B cell (primary cell): ENCODE measurements around the gene TNFRSF9. TPM values are rescaled to one million over a fixed set of nuclear protein-coding genes. Genes with fewer than 3 reads are reported as not detected.

Experiments
- ATAC-seq: fragments of 200-7000 bp; cut with Tn5 transposase; one replicate; pipeline ENCODE4 v1.10.0; 2021; ENCODE audit warnings: low read depth, mild to moderate bottlenecking, moderate number of reproducible peaks, moderate library complexity
- CTCF ChIA-PET: fragments of 350-600 bp; sonication (Branson Sonifier 250); formaldehyde crosslinking; loops from one replicate; lab custom pipeline; 2021; ENCODE audit warnings: antibody characterized with exemption, inconsistent platforms; lab: Charles Lee
- POLR2A ChIA-PET: fragments of 350-600 bp; sonication (Branson Sonifier 250); formaldehyde crosslinking; loops from one replicate; lab custom pipeline; 2021; ENCODE audit warnings: antibody characterized with exemption; lab: Charles Lee
- DNase-seq: peaks from one replicate; pipeline ENCODE4 v3.0.0; 2013
- H2AFZ ChIP-seq: 2 replicates; pipeline ENCODE4 v1.6.1; 2012; ENCODE audit warnings: mild to moderate bottlenecking, low read depth, low read length; ENCODE audit not compliant: insufficient read depth, poor library complexity, severe bottlenecking
- H3K27ac ChIP-seq, 2 donors: 1 replicate in 1 of 2; 2 replicates in 1 of 2; pipeline ENCODE4 v1.5.1; 2012 to 2013; ENCODE audit warnings: low read length in 2 of 2, mild to moderate bottlenecking in 2 of 2, moderate library complexity in 1 of 2
- H3K27me3 ChIP-seq, 4 experiments: fragments of 200-600 bp in 1 of 4; sonication (generic) in 1 of 4; replicated peaks in 1 of 4; 1 replicate in 2 of 4; 2 replicates in 2 of 4; pipeline versions ENCODE4 v1.6.1 to v1.7.0; 2013 to 2016; ENCODE audit warnings: low read length in 3 of 4, mild to moderate bottlenecking in 2 of 4, mixed read lengths in 1 of 4, moderate library complexity in 1 of 4; ENCODE audit not compliant: insufficient read depth in 4 of 4, control insufficient read depth in 3 of 4; ENCODE audit errors: control extremely low read depth in 1 of 4
- H3K36me3 ChIP-seq, 2 experiments: replicated peaks in 1 of 2; 1 replicate in 1 of 2; 2 replicates in 1 of 2; pipeline versions ENCODE4 v1.6.1 to v1.7.1; 2013; ENCODE audit warnings: low read length in 1 of 2; ENCODE audit not compliant: insufficient read depth in 2 of 2, control insufficient read depth in 1 of 2; ENCODE audit errors: control extremely low read depth in 1 of 2, extremely low read depth in 1 of 2
- H3K4me1 ChIP-seq, 2 donors: fragments of 200-600 bp in 1 of 2; sonication (generic) in 1 of 2; 1 replicate in 1 of 2; 2 replicates in 1 of 2; pipeline versions ENCODE4 v1.5.1 to v1.6.1; 2013 to 2017; ENCODE audit warnings: low read length in 2 of 2; ENCODE audit not compliant: control insufficient read depth in 2 of 2, insufficient read depth in 2 of 2
- H3K4me2 ChIP-seq: replicated peaks from 2 replicates; pipeline ENCODE3; 2012; ENCODE audit warnings: mild to moderate bottlenecking, low read depth, low read length; ENCODE audit not compliant: poor library complexity, severe bottlenecking
- H3K4me3 ChIP-seq, 5 experiments: fragments of 200-600 bp in 1 of 5; sonication (generic) in 1 of 5; 1 replicate in 3 of 5; 2 replicates in 2 of 5; pipeline versions ENCODE4 v1.5.1 to v1.7.0; 2011 to 2016; ENCODE audit warnings: low read length in 4 of 5, mild to moderate bottlenecking in 4 of 5, low read depth in 2 of 5, control low read depth in 1 of 5, moderate library complexity in 1 of 5; ENCODE audit not compliant: insufficient read depth in 1 of 5; ENCODE audit errors: control extremely low read depth in 1 of 5, extremely low read depth in 1 of 5
- H3K79me2 ChIP-seq: fragments of 200-600 bp; sonication (generic); one replicate; pipeline ENCODE4 v1.6.0; 2016; ENCODE audit warnings: low read length; ENCODE audit not compliant: control insufficient read depth, insufficient read depth
- H3K9ac ChIP-seq: fragments of 200-600 bp; sonication (generic); 2 replicates; pipeline ENCODE4 v1.6.1; 2017; ENCODE audit warnings: mild to moderate bottlenecking, low read length, moderate library complexity
- H3K9me3 ChIP-seq, 3 donors: one replicate each; pipeline versions ENCODE4 v1.6.1 to v1.7.1; 2013; ENCODE audit warnings: low read length in 2 of 3; ENCODE audit not compliant: control insufficient read depth in 2 of 3, insufficient read depth in 1 of 3; ENCODE audit errors: control extremely low read depth in 1 of 3
- H4K20me1 ChIP-seq: 2 replicates; pipeline ENCODE4 v1.6.0; 2012; ENCODE audit warnings: mild to moderate bottlenecking, low read length; ENCODE audit not compliant: insufficient read depth, control insufficient read depth, poor library complexity, severe bottlenecking
- H3K27ac Mint-ChIP-seq: one replicate; pipeline ENCODE4 v1.8.0; 2021; ENCODE audit warnings: mixed read lengths
- H3K27me3 Mint-ChIP-seq: one replicate; pipeline ENCODE4 v1.8.0; 2021; ENCODE audit warnings: mixed read lengths
- H3K4me1 Mint-ChIP-seq: one replicate; pipeline ENCODE4 v1.8.0; 2021; ENCODE audit warnings: mixed read lengths
- H3K4me3 Mint-ChIP-seq: one replicate; pipeline ENCODE4 v1.8.0; 2021; ENCODE audit warnings: mixed read lengths
- H3K9me3 Mint-ChIP-seq: one replicate; pipeline ENCODE4 v1.8.0; 2022; ENCODE audit warnings: mixed read lengths; ENCODE audit not compliant: insufficient read depth
- CTCF ChIP-seq: fragments of 200-600 bp; IDR thresholded peaks from one replicate; pipeline ENCODE4 v1.8.0; 2022; ENCODE audit warnings: antibody characterized with exemption, mild to moderate bottlenecking
- EZH2 ChIP-seq: IDR thresholded peaks from 2 replicates; pipeline ENCODE4 v1.6.1; 2012; ENCODE audit warnings: borderline replicate concordance, low read depth, mild to moderate bottlenecking, moderate library complexity, low read length; ENCODE audit not compliant: insufficient read depth, poor library complexity, severe bottlenecking
- WGBS: methylation state at CpG from one replicate; pipeline ENCODE4 v1.1.5; 2013; ENCODE audit warnings: missing lambda C conversion rate; ENCODE audit not compliant: insufficient coverage; 5-methylcytosine and 5-hydroxymethylcytosine counted together
- intact Hi-C: fragments of 100-400 bp; cut with micrococcal nuclease; formaldehyde crosslinking; loops from one replicate; pipeline ENCODE4 v1.10.0; 2022
- polyA plus RNA-seq: library from polyadenylated mRNA; depleted of rRNA; stranded (reverse); fragments of >200 nt; gene quantifications from 2 replicates; pipeline ENCODE4 v1.2.3, GENCODE V29; 2012
- total RNA-seq, 2 donors: library from RNA; stranded (reverse); fragments of 120-200 nt in 1 of 2; gene quantifications; 1 replicate in 1 of 2; 2 replicates in 1 of 2; pipeline versions ENCODE4 v1.2.3 to v1.2.4, GENCODE V29; 2013 to 2022

Gene TNFRSF9
- total and polyA plus RNA-seq, 2 donors (not counting 1 experiment from before 2014, with no cell fraction given) = 0.01 to 0.44 TPM

- ATAC-seq = peak; percentile 97
- Histone ChIP-seq H3K4me3 (peak within 1 kb of the TSS; percentile 48 to 90 (median 81)), H3K27ac (peak within 1 kb of the TSS; percentile 88 to 99), H3K79me2 (peaks cover 50% of the 10 kb centered on the region), H2AFZ (peak within 1 kb of the TSS; percentile 80), H3K27me3 (no peaks in the 10 kb centered on the region), H3K36me3 (peaks cover 4 to 25% of the 10 kb centered on the region in 2 experiments), H3K4me1 (peaks cover 19 to 23% of the 10 kb centered on the region in 2 donors), H3K4me2 (peak within 1 kb of the TSS; percentile 77), H3K9ac (peak within 1 kb of the TSS; percentile 96), H4K20me1 (peaks cover 20% of the 10 kb centered on the region), H3K9me3 (no peaks in the 10 kb centered on the region)
- no peaks in the 10 kb centered on the region for H3K9me3 Mint-ChIP-seq
- H3K4me3 Mint-ChIP-seq = peak within 1 kb of the TSS; percentile 97
- intact Hi-C loops = loop anchor here (1.0 to 5.0 kb wide), 4 partner anchors 7 to 856 kb away; partner anchors contain the start of genes RERE and VAMP3
- ChIA-PET CTCF (interaction anchor here (0.6 kb wide), 1 partner anchor 54 kb away, joined by 3 read pairs; no protein-coding TSS in a partner anchor), POLR2A (interaction anchor here (0.7 kb wide), 1 partner anchor 13 kb away, joined by 5 read pairs; no protein-coding TSS in a partner anchor)
- TF ChIP-seq EZH2 = no peak
- TF ChIP-seq CTCF = peak; percentile 58
- no peaks in the 10 kb centered on the region for H3K27me3 Mint-ChIP-seq
- peak within 1 kb of the TSS; percentile 98 for H3K27ac Mint-ChIP-seq
- peak; percentile 100 for DNase-seq
- under 1% methylated on average over 81 of the region's 81 CpGs for WGBS
- peaks cover 43% of the 10 kb centered on the region for H3K4me1 Mint-ChIP-seq
Observed at GRCh38 chr1:7961216-7962013, 20.8 kb upstream of the TNFRSF9 start, which contains the start of gene PARK7. Gene PARK7 (plus strand): TSS chr1:7961711. CDS start chr1:7962786, 1,075 bp downstream.

- Histone ChIP-seq H3K36me3 (peaks cover under 1 to 20% of the 10 kb centered on the region in 2 experiments), H4K20me1 (peaks cover 14% of the 10 kb centered on the region), H3K4me2 (peak overlapping the region; percentile 77), H3K79me2 (peaks cover 44% of the 10 kb centered on the region), H3K4me3 (peak overlapping the region; percentile 48 to 90 (median 81)), H3K27me3 (no peaks in the 10 kb centered on the region), H3K4me1 (peaks cover 19 to 23% of the 10 kb centered on the region in 2 donors), H3K9ac (peak overlapping the region; percentile 96), H3K9me3 (no peaks in the 10 kb centered on the region), H2AFZ (peak overlapping the region; percentile 80), H3K27ac (peak overlapping the region; percentile 48 to 99)
- H3K4me1 Mint-ChIP-seq = peaks cover 43% of the 10 kb centered on the region
- ATAC-seq (no peak), DNase-seq (no peak)
- POLR2A ChIA-PET = no interaction called here
- intact Hi-C loops = loop anchor here (5.0 kb wide), 3 partner anchors 189 to 856 kb away; partner anchors contain the start of genes RERE and VAMP3
- peak overlapping the region; percentile 98 for H3K27ac Mint-ChIP-seq
- TF ChIP-seq CTCF (no peak), EZH2 (no peak)
- CTCF ChIA-PET = no interaction called here
- H3K27me3 Mint-ChIP-seq = no peaks in the 10 kb centered on the region
- H3K9me3 Mint-ChIP-seq = no peaks in the 10 kb centered on the region
- WGBS = 12% methylated on average over 3 of the region's 3 CpGs
- peak overlapping the region; percentile 97 for H3K4me3 Mint-ChIP-seq
Observed at GRCh38 chr1:7960867-7961215, 20.2 kb upstream of the TNFRSF9 start.
